Heart right ventricle (tissue), 16 donors: ENCODE results near the gene PHLPP1. TPM values are rescaled to one million over a fixed set of nuclear protein-coding genes. Genes with fewer than 3 reads are reported as not detected.

Source experiments
- ATAC-seq, 8 donors: fragments of 200-7000 bp; cut with Tn5 transposase; one replicate each; pipeline ENCODE4 v1.9.1; 2020; ENCODE audit warnings: mild to moderate bottlenecking in 8 of 8, moderate library complexity in 8 of 8, moderate number of reproducible peaks in 1 of 8
- DNase-seq, 2 donors: peaks; one replicate each; pipeline ENCODE4 v3.0.0-alpha.2; 2020
- H3K27ac ChIP-seq, 10 donors: fragments of 200-600 bp; sonication (generic) in 2 of 10; one replicate each; pipeline versions ENCODE4 v1.5.0 to v1.8.0; 2020 to 2022; ENCODE audit warnings: mild to moderate bottlenecking in 3 of 10
- H3K27me3 ChIP-seq, 7 donors: fragments of 200-600 bp; one replicate each; pipeline ENCODE4 v1.8.0; 2021 to 2022; ENCODE audit warnings: mild to moderate bottlenecking in 2 of 7
- H3K36me3 ChIP-seq, 9 donors: fragments of 200-600 bp; sonication (generic) in 1 of 9; one replicate each; pipeline versions ENCODE4 v1.5.0 to v1.8.0; 2020 to 2022; ENCODE audit warnings: mild to moderate bottlenecking in 2 of 9
- H3K4me1 ChIP-seq, 9 donors: fragments of 200-600 bp; sonication (generic) in 1 of 9; one replicate each; pipeline versions ENCODE4 v1.5.0 to v1.8.0; 2020 to 2022; ENCODE audit warnings: mild to moderate bottlenecking in 4 of 9
- H3K4me3 ChIP-seq, 10 donors: fragments of 200-600 bp; sonication (generic) in 2 of 10; one replicate each; pipeline versions ENCODE4 v1.5.0 to v1.8.0; 2020 to 2022; ENCODE audit warnings: mild to moderate bottlenecking in 7 of 10, moderate library complexity in 2 of 10
- H3K9me3 ChIP-seq, 11 donors: fragments of 200-600 bp in 10 of 11; sonication (generic) in 2 of 11; one replicate each; pipeline versions ENCODE4 v1.5.0 to v1.8.0; 2013 to 2022; ENCODE audit warnings: mild to moderate bottlenecking in 2 of 11, control low read depth in 1 of 11, moderate library complexity in 1 of 11
- CTCF ChIP-seq, 9 donors: fragments of 200-600 bp; sonication (generic) in 2 of 9; IDR thresholded peaks; one replicate each; pipeline versions ENCODE4 v1.5.0 to v1.8.0; 2021 to 2022; ENCODE audit warnings: antibody characterized with exemption in 9 of 9, mild to moderate bottlenecking in 5 of 9, moderate library complexity in 1 of 9
- WGBS, 2 donors: extraction: QIAGEN DNeasy Blood & Tissue Kit; methylation state at CpG; one replicate each; pipeline ENCODE4 v1.1.7; 2013; ENCODE audit warnings: inconsistent platforms in 1 of 2; 5-methylcytosine and 5-hydroxymethylcytosine counted together
- intact Hi-C, 10 donors: fragments of 100-400 bp; cut with DNase I; formaldehyde crosslinking; loops; one replicate each; pipeline versions ENCODE4 v1.11.1 to v1.14.2; 2022
- long read RNA-seq, 3 donors: library from polyadenylated mRNA; unstranded; transcript quantifications; one replicate each; pipeline ENCODE4 v2.0.0, GENCODE V29; 2020 to 2021
- polyA plus RNA-seq, 2 donors: library from polyadenylated mRNA; stranded (reverse); fragments of 200-250 nt; gene quantifications; one replicate each; pipeline ENCODE4 v1.2.3, GENCODE V29; 2013
- total RNA-seq, 10 donors: library from RNA; stranded (reverse); fragmentation: NEBNext Ultra II Directional in 3 of 10; extraction: Animal tissue kit (Norgen Biotek cat#: 25700) in 3 of 10; gene quantifications; one replicate each; pipeline versions ENCODE4 v1.2.1 to v1.2.4, GENCODE V29; 2021 to 2023
- donor health status: Arrhythmogenic right ventricular cardiomyopathy.
- donor health status: ischemic (EF 13 %, LVEDD 7.1; RV severe dilation, severe dysfunction).
- donor health status: healthy with polysubstance abuse.
- donor health status: DM: no; HTN: yes; CAD: no.
- donor health status: DM: no; HTN: no; CAD: no.
- donor health status: ischemic (EF 25% LVEDD 6.9; RV normal size, moderate dysfunction).
- donor health status: ischemic (EF 25% LVEDD 5.7; RV mildly dilated, moderate dysfunction).
- donor health status: healthy.
- donor health status: DM: yes; HTN: yes; CAD: no.
- donor health status: Ischemic cardiomyopathy.
- donor health status: ischemic (EF 35%, LVEDD 5.7; RV mildly dilated, moderate dysfunction).
- donor health status: nonischemic (EF 11% LVEDD 7.7; RV severe dilation, severe dysfunction).
- donor health status: DM: yes; HTN: yes; CAD: no.
- donor health status: PGD.
- donor health status: ischemic (EF 29% LVEDD 5.4; RV normal size, mild dysfunction).
- donor health status: nonischemic (EF 23%, LVEDD 6.1; RV moderate dilation, normal function).

Gene PHLPP1
- total RNA-seq (10 to 100 TPM in 3 of 10 donors, 1 to 10 TPM in 7; 4.2 to 10.7 (median 8.4) TPM), polyA plus RNA-seq (1 to 10 TPM; 1.8 to 2.0 TPM)
- long read RNA-seq, donor 1, partial matches to known transcripts, result 1 of 1 reads
- long read RNA-seq, donor 1, other reads (novel, unspliced or antisense), result 0 of 1 reads
- long read RNA-seq, donor 2, full-length matches to known transcripts, result 1 of 5 reads
- long read RNA-seq, donor 2, partial matches to known transcripts, result 3 of 5 reads
- long read RNA-seq, donor 2, other reads (novel, unspliced or antisense), result 1 of 5 reads
- long read RNA-seq, donor 3, partial matches to known transcripts, result 7 of 7 reads
- long read RNA-seq, donor 3, other reads (novel, unspliced or antisense), result 0 of 7 reads

DNA sequence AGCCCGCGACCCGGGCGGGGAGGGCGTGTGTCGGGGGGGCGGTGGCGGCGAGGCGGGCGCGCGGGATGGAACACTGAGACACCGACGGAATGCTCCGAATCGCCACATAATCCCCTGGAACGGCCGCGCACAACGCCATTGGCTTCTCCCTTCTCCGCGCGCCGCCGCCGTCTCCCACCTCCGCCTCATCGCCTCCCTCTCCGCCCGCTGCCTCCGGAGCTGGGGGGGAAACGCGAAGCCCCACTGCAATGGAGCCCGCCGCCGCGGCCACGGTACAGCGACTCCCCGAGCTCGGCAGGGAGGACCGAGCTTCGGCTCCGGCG lies at the start of gene PHLPP1:
TSS of gene PHLPP1 (plus strand) at position 106 of the 323 bp plus-strand sequence. CDS start at position 249, 143 bp downstream.
- Histone ChIP-seq H3K27me3 (no peaks in the 10 kb centered on the region), H3K27ac (peak within 1 kb of the TSS; percentile 89 to 96 (median 91)), H3K4me3 (peak within 1 kb of the TSS; percentile 75 to 83 (median 78)), H3K36me3 (no peaks in the 10 kb centered on the region), H3K4me1 (peaks cover 3 to 38% (median 26%) of the 10 kb centered on the region in 9 donors), H3K9me3 (no peaks in the 10 kb centered on the region)
- DNase-seq (no peak), ATAC-seq (no peak)
- intact Hi-C loops, result loop anchor here (1.0 to 10.0 kb wide), 19 partner anchors 82 to 709 kb away; partner anchors contain the start of genes VPS4B (in 2 of the 10), KDSR (in 1 of the 10) and ZCCHC2 (in 1 of the 10)
- TF ChIP-seq CTCF (IDR thresholded peaks at IDR 0.05), result no peak
- WGBS, 2 donors, result 0 to 1% methylated on average over 32 to 46 of the region's 46 CpGs

DNA sequence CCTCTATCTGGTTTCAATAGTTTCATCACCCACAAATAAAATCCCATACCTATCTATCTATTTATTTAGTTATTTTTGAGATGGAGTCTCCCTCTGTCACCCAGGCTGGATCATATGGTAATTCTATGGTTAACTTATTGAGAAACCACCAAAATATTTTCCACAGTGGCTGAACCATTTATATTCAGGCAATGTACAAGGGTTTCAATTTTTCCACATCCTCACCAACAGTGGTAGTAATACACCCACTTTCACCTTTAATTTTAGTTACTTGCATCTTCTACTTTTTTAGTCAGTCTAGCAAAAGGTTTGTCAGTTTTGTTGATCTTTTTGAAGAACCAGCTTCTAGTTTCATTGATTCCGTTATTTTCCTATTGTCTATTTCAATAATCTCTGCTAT lies 46.1 kb upstream of the PHLPP1 start:
- H3K27ac ChIP-seq, result no peak overlapping the region
- intact Hi-C loops, result loop anchor here in 1 of 10 donors (10.0 kb wide), 1 partner anchor 74 kb away; no protein-coding TSS in a partner anchor
- TF ChIP-seq CTCF (IDR thresholded peaks at IDR 0.05), result no peak
- peaks cover 0 to 35% (median 18%) of the 10 kb centered on the region in 11 donors for H3K9me3 ChIP-seq
- 95 to 96% methylated on average over 1 of the region's 1 CpG for WGBS, 2 donors
- H3K4me3 ChIP-seq, result no peak overlapping the region
- peaks cover 0 to 3% (median 0%) of the 10 kb centered on the region in 9 donors for H3K4me1 ChIP-seq
- ATAC-seq (no peak), DNase-seq (no peak)
- H3K36me3 ChIP-seq, result no peaks in the 10 kb centered on the region
- no peaks in the 10 kb centered on the region for H3K27me3 ChIP-seq

- DNase-seq, result no peak
- intact Hi-C loops, result no loop called here
- WGBS, 2 donors, result 93% methylated on average over 2 of the region's 2 CpGs
These were observed 44.8 kb upstream of the PHLPP1 start for GRCh38 chr18:62670573-62670972.

DNA sequence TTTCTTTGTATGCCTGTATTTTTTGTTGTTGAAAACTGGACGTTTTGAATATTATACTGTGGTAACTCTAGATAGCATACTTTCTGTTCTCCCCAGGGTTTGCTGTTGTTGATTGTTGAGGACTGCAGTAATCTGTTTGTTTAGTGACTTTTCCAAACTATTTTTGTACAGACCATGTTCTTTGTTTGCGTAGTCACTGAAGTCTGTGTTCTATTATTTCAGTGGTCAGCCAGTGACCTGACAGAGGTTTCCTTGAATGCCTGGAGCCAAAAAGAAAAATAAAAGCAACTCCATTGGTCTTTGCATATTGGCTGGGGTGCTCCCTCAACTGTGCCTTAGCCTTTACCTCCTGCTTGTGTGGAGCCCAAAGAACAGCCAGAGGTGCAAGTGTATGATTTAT lies 42.7 kb upstream of the PHLPP1 start:
- no peaks in the 10 kb centered on the region for H3K36me3 ChIP-seq
- H3K4me3 ChIP-seq, result no peak overlapping the region
- intact Hi-C loops, result no loop called here
- peak in 1 of 8 donors; percentile 37 for ATAC-seq
- H3K27ac ChIP-seq, result no peak overlapping the region
- no peaks in the 10 kb centered on the region for H3K4me1 ChIP-seq
- WGBS, 2 donors, result 52 to 66% methylated on average over 2 of the region's 2 CpGs
- H3K9me3 ChIP-seq, result peaks cover 0 to 35% (median 18%) of the 10 kb centered on the region in 11 donors
- no peaks in the 10 kb centered on the region for H3K27me3 ChIP-seq
- no peak for TF ChIP-seq CTCF (IDR thresholded peaks at IDR 0.05)
- DNase-seq, result no peak

More at GRCh38 chr18:62670573-62670972, 44.8 kb upstream of the PHLPP1 start:
- TF ChIP-seq CTCF (IDR thresholded peaks at IDR 0.05), result no peak
- Histone ChIP-seq H3K4me3 (no peak overlapping the region), H3K9me3 (peaks cover 0 to 35% (median 18%) of the 10 kb centered on the region in 11 donors), H3K36me3 (no peaks in the 10 kb centered on the region), H3K27me3 (no peaks in the 10 kb centered on the region), H3K27ac (no peak overlapping the region), H3K4me1 (no peaks in the 10 kb centered on the region)
- ATAC-seq, result no peak
